8988T (cell line): Measurements from ENCODE around the gene HSD3B7.
A peak's percentile ranks its signal among the peaks of the same experiment; 100 is the strongest.

ENCODE experiments used
- DNase-seq: peaks from one replicate; pipeline ENCODE4 v3.0.0; 2011

The HSD3B7 gene

DNA sequence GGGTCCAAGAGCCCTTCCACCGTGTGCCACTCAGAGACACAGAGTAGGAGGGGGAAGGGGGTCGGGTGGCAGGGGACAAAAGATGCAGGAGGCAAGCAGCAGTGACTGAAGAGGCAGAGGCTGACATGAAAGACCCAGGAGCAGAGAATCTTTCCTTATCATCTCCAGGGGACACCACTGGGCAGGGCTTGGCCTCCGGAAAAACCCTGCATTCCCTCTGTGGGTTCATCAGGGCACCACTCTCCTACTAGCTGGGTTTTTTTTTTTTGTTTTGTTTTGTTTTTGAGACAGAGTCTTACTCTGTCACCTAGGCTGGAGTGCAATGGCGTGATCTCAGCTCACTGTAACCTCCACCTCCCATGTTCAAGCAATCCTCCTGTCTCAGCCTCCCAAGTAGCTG lies 46.3 kb downstream of the HSD3B7 start:
- no peak for DNase-seq

DNA sequence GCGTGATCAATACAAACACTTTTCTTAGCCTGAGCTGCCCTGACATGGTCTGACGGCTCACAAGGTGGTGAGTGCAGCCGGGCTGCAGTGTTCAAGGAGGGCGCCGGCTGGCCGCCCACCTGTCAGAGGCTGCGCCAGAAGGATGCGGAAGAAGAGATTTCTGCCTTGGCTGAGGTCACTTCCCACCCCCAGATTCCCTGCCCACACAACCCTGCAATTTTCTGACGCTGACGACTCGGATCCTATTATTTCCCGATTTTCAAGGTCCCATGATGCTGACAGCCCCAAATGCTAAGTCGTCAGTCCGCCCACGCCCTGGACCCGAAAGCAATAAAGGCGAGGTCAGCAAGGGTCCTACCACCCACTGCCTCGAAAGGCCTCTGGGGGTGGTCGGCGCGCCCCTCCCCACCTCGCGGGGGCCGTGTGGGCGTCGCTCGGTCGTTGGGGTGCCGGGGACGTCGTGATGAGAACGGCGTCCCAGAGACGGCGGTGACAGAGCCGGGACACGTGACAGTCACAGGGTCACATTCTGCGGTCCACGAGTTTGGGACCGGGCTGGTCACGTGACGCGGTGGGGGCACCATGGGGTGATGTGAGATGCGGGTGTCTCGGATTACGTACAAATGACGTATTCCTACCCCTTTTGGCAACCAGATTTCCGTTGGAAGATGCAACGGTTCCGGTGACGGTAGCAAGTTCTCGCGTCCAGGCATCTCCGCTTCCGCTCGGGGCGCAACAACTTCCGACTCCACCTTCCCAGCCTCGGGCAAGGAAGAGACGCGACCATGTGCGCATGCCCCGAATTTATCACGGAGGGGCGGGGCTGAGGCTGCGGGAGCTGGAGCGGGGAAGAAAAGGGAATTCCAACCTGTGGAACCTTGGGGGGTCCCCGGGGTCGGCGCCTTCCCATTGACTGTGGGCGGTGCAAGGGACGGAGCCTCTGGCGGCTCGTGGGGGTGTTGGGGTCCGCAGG lies 48.0 kb downstream of the HSD3B7 start, which contains the start of gene STX4:
TSS of gene STX4 (plus strand) at position 823 of the 973 bp plus-strand sequence. CDS start 248 bp downstream, outside the sequence.
- peak; percentile 68 for DNase-seq

DNA sequence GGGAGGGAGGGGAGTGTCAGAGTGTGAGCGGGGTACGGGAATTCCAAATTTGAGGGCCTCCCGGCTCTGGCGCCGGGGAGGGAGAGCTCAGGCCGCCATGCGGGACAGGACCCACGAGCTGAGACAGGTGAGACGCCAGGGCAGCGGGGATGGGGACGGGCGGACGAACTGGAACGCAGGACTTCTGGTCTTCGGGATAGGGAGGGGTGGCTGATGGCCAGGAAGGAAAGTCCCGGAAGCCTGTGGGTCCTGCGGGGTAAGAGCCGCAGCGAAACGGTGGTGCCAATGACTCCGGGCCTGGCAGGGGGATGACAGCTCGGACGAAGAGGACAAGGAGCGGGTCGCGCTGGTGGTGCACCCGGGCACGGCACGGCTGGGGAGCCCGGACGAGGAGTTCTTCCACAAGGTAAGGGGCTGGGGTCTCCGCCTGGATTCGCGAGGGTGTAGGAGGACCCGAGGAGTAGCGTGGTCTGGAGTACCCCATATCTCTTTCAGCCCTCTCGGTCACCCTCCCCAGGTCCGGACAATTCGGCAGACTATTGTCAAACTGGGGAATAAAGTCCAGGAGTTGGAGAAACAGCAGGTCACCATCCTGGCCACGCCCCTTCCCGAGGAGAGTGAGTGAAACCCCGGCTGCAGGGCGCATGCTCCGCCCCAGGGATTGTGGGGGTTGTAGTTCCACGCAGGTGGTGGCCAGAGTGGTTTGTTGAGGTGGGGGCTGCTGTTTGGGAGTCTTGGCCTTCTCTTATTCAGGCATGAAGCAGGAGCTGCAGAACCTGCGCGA lies 48.9 kb downstream of the HSD3B7 start:
- peak; percentile 92 for DNase-seq

DNA sequence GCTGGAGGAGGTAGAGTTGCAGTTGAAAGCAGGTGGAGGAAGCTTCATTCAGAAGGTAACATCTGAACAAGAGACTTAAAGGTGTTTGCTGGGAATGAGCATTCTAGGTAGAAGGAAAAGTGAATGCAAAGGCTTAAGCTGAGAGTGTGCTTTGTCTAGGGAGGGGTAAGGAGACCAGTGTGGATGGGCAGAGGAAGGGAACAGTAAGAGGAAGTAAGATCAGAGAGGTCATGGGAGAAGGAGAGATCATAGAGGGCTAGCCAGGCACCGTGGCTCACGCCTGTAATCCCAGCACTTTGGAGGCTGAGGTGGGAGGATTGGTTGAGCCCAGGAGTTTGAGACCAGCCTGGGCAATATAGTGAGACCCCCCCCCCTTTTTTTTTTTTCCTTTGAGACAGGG lies 51.7 kb downstream of the HSD3B7 start:
- no peak for DNase-seq
